HG03097 (cell line): ENCODE results near the gene PRSS27.

ENCODE experiments used
- ATAC-seq: cut with Tn5 transposase; IDR thresholded peaks from one replicate; pipeline ENCODE4 v1.9.1; 2021; ENCODE audit not compliant: unreplicated experiment, low FRiP score

PRSS27 gene

DNA sequence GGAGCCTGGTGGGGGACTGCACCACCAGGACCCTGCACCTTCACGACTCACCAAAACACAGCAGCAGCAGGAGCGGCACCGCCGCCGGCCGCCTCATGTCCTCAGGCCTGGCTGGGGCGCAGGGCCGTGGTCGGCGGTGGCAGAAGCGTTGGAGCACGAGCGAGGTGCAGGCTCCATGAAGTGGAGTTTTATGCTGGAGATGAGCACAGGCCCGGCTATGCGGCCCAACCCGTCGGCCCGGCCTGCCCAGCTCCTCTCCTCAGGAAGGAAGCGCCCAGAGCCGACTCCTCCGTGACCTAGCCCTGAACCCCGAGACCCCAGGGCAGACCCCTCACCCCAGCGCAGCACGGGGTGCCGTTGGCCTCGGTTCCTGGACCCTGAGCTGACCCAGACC lies at the start of gene PRSS27:
Gene PRSS27 (minus strand): TSS at position 161 of the 394 bp plus-strand sequence. CDS start 64 bp downstream, at position 97.
- no peak for ATAC-seq

- no peak for ATAC-seq
These were observed 49.6 kb upstream of the PRSS27 start for GRCh38 chr16:2769675-2770056.

DNA sequence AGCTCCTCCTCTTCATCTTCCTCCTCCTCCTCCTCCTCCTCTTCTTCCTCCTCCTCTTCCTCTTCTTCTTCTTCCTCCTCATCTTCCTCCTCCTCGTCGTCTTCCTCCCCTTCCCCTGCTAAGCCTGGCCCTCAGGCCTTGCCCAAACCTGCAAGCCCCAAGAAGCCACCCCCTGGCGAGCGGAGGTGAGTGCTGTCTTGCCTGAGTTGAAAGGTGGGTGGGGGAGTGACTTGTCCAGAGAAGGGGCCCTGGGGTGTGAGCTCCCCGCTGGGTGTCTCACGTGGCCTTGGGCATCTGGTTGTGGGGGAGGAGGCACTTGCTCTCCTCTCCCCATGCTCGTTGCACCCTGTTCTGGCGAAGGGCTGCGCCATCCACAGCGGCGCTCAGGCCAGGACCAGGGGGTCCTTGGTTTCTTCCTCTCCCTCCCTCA lies 49.1 kb upstream of the PRSS27 start:
- no peak for ATAC-seq

- ATAC-seq = no peak
These were observed 48.5 kb upstream of the PRSS27 start for GRCh38 chr16:2768403-2769089.

DNA sequence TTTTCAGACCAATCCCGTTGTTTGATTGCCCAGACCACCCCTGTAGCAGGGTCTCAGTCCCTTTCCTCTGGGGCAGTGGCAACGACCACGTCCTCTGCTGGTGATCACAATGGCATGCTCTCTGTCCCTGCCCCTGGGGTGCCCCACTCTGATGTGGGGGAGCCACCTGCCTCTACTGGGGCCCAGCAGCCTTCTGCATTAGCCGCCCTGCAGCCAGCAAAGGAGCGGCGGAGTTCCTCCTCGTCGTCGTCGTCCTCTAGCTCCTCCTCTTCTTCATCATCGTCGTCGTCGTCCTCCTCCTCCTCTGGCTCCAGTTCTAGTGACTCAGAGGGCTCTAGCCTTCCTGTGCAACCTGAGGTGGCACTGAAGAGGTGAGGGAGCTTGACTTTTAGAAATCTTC lies 47.9 kb upstream of the PRSS27 start:
- ATAC-seq = no peak

GRCh38 chr16:2767140-2767731 lies 47.2 kb upstream of the PRSS27 start:
- ATAC-seq = no peak

DNA sequence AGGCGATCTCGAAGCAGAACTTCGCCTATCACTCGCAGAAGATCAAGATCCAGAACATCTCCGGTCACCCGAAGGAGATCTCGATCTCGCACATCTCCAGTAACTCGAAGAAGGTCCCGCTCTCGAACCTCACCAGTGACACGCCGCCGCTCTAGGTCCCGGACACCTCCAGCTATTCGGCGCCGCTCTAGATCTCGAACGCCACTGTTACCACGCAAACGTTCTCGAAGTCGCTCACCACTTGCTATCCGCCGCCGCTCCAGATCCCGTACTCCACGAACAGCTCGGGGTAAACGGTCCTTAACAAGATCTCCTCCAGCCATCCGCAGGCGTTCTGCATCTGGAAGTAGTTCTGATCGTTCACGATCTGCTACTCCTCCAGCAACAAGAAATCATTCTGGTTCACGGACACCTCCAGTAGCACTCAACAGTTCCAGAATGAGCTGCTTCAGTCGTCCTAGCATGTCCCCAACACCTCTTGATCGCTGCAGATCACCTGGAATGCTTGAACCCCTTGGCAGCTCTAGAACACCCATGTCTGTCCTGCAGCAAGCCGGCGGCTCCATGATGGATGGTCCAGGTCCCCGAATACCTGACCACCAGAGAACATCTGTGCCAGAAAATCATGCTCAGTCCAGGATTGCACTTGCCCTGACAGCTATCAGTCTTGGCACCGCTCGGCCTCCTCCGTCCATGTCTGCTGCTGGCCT lies 46.6 kb upstream of the PRSS27 start:
- ATAC-seq = no peak

DNA sequence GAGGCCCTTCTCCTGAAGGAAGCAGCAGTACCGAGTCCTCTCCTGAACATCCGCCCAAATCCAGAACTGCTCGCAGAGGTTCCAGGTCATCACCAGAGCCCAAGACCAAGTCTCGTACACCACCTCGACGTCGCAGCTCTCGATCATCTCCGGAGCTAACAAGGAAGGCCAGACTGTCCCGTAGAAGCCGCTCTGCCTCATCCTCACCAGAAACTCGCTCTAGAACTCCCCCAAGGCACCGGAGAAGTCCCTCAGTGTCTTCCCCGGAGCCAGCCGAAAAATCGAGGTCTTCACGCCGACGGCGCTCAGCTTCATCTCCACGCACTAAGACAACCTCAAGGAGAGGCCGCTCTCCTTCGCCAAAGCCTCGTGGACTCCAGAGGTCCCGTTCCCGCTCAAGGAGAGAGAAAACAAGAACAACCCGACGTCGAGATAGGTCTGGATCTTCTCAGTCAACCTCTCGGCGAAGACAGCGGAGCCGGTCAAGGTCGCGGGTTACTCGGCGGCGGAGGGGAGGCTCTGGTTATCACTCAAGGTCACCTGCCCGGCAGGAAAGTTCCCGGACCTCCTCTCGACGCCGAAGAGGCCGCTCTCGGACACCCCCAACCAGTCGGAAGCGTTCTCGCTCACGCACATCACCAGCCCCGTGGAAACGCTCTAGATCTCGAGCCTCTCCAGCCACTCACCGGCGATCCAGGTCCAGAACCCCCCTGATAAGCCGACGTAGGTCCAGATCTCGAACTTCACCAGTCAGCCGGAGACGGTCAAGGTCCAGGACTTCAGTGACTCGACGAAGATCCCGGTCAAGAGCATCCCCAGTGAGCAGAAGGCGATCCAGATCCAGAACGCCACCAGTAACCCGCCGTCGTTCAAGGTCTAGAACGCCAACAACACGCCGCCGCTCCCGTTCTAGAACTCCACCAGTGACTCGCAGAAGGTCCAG lies 45.7 kb upstream of the PRSS27 start:
- no peak for ATAC-seq

DNA sequence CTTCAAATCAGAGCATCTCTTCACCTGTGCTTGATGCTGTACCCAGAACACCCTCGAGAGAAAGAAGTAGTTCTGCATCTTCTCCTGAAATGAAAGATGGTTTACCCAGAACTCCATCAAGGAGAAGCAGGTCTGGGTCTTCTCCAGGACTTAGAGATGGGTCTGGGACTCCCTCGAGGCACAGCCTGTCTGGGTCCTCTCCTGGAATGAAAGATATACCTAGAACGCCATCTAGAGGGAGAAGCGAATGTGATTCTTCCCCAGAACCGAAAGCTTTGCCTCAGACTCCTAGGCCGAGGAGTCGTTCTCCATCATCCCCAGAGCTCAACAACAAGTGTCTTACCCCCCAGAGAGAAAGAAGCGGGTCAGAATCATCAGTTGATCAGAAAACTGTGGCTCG lies 44.7 kb upstream of the PRSS27 start:
- no peak for ATAC-seq

DNA sequence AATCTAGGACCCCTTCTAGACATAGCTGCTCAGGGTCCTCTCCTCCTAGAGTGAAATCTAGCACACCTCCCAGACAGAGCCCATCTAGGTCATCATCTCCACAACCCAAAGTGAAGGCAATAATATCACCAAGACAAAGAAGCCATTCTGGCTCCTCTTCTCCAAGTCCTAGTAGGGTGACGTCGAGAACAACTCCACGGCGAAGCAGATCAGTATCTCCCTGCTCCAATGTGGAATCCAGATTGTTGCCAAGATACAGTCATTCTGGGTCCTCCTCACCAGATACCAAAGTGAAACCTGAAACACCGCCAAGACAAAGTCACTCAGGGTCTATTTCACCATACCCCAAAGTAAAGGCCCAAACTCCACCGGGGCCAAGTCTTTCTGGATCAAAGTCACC lies 43.1 kb upstream of the PRSS27 start:
- ATAC-seq = no peak

- ATAC-seq = no peak
These were observed 42.7 kb upstream of the PRSS27 start for GRCh38 chr16:2762711-2763110.

GRCh38 chr16:2761886-2762583 lies 42.0 kb upstream of the PRSS27 start:
- ATAC-seq = no peak

DNA sequence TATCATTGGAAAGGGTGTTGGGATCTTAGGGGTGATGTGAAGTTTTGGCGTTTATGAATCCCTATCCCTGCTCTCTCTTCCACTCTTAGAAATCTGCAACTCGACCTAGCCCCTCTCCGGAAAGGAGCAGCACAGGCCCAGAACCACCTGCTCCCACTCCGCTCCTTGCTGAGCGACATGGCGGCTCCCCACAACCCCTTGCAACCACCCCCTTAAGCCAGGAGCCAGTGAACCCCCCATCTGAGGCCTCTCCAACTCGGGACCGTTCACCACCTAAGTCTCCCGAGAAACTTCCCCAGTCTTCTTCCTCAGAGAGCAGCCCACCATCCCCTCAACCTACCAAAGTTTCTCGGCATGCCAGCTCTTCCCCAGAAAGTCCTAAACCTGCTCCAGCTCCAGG lies 41.4 kb upstream of the PRSS27 start:
- ATAC-seq = no peak

GRCh38 chr16:2757344-2757743 lies 37.3 kb upstream of the PRSS27 start:
- ATAC-seq = no peak

GRCh38 chr16:2756288-2757015 lies 36.4 kb upstream of the PRSS27 start:
- no peak for ATAC-seq

- no peak for ATAC-seq
These were observed 35.1 kb upstream of the PRSS27 start for GRCh38 chr16:2755158-2755557.

GRCh38 chr16:2753733-2754020 lies 33.7 kb upstream of the PRSS27 start:
- no peak for ATAC-seq

DNA sequence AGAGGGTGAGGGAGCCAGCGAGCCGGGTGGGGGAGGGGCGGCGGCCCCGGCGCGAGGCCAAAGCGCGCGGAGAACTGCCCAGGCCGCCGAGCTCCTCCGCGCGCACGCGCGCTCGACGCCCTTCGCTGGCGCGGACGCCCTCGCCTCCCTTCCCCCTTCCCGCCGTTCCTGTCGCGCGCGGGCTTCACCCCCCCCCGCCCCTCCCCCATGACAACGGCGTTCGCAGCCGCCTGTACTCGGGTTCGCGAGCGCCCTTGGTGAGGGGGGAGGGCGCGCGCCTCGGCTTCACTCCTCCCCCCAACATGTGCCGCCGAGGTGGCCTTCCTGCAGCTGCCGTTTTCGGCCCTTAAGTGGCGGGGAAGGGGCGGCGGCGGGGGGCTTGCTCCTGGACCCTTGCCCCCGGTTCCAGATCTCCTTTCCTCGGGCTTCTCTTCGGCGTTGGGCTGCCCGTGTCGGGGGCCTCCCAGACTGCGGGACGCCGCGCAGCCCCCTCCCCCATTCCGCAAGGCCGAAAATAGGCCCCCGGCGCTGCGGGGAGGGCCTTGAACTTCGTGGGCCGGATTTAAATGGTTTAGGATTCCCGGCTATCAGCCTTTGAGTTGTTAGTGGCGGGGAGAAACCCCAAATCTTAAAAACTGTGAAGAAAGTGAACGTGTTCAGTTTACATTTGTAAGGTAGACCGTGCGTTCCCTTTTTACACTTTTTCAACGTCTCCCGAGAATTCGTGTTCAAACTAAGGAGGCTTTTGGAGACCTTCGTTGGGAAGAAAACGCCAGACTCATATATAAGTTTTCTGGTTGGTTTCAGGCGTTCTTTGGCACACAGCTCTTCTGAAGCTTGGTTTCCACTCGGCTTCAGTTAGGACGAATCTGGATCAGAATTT lies 33.1 kb upstream of the PRSS27 start:
- ATAC-seq = peak; percentile 32
